A172 (cell line): ENCODE results near the gene MYOD1. TPM values are rescaled to one million over a fixed set of nuclear protein-coding genes. Genes with fewer than 3 reads are reported as not detected.

ENCODE experiments used
- DNase-seq: peaks from one replicate; pipeline ENCODE4 v3.0.0-alpha.2; 2015; ENCODE audit warnings: low spot score
- total RNA-seq: library from RNA; depleted of rRNA; stranded (reverse); fragments of >200 nt; shearing (Covaris generic); gene quantifications from 2 replicates; pipeline ENCODE4 v1.2.3, GENCODE V29; 2014

MYOD1 gene
- total RNA-seq, 1 experiment from 2014 or later, result not detected

- DNase-seq, result no peak
Observed at GRCh38 chr11:17702876-17703275, 16.5 kb upstream of the MYOD1 start.

GRCh38 chr11:17703951-17704350, 15.4 kb upstream of the MYOD1 start:
- DNase-seq, result peak; percentile 53

GRCh38 chr11:17707830-17708229, 11.5 kb upstream of the MYOD1 start:
- DNase-seq, result no peak

- DNase-seq, result no peak
Observed at GRCh38 chr11:17711836-17712235, 7.5 kb upstream of the MYOD1 start.

GRCh38 chr11:17713851-17714250, 5.5 kb upstream of the MYOD1 start:
- no peak for DNase-seq

DNA sequence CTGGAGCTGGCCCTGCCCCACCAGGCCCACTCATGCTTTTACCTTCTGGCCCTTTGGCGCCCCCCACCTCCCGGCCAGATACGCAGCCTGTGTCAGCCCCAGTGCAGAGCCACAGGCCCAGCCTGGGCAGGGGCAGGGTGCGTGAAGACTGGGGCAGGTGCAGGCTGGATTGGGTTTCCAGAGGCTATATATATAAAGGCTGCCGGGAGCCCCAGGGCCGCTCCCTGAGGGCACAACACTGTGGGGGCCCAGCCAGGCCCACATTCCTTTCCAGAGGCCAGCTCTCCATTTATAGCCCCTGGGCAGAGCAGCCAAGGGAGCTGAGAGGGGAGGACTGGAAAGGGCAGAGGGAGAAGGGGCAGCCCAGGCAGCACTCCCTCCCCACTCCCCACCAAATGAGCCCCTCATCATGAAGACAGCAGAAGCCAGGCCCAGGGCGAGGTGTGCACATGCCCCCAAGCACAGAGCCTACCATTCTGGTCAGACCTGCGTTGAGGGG, 5.0 kb upstream of the MYOD1 start:
- DNase-seq, result no peak

DNA sequence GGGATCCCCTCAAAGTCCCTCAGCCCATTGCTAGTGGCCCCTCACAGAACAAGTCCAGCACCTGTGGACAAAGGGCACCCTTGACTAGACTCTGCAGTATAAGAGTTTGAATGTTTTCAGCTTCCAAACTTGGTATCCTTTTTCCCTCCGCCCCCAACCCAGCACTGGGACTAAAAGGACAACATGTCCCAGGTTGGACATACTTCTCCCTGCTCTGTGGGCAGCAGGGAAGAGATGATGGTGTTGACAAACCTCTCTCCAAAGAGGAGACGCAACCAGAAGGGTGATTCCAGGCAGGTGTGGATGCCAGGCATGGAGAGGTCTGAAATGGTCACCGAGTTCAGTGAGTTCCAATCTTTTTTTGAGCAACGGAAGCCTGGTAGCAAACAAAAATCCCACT, 4.5 kb upstream of the MYOD1 start:
- no peak for DNase-seq

DNA sequence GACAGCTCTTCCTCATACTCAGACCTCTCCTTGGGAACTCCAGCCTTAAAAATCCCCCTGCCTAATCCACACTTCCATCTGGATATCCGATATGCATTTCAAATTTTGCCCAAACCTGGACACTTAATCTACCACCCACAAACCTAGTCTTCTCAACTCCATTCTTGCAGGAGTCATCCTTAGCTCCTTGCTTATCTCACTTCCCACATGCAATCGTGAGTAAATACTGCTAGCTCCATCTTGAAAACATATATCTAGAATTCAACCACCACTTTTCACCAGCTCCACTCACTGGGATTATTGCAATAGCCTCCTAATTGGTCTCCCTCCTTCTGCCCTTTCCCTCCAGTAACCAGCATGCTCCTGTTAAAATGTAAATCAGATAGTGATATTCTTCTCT, 2.6 kb upstream of the MYOD1 start:
- DNase-seq, result no peak

- DNase-seq, result no peak
Observed at GRCh38 chr11:17718015-17718414, 1.4 kb upstream of the MYOD1 start.

DNA sequence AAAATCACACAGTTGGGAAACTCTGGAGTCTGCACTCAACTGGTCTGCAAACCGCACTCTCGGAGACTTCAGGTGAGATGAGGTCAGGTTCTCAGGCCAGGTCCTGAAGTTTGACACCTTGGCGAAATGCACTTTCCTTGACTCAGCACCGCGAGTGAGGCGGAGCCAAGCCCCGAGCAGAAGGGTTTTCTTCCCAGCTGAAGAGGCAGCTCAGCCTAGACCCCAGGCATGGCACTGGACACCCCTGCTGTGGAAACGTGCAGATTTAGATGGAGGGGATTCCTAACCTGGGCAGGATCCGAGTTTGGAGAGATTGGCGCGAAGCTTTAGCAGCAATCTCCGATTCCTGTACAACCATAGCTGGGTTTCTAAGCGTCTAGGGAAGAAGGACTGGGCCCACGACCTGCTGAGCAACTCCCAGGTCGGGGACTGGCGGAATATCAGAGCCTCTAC, 835 bp upstream of the MYOD1 start:
- DNase-seq, result no peak

GRCh38 chr11:17719938-17720795, 796 bp downstream of the MYOD1 start:
- no peak for DNase-seq

DNA sequence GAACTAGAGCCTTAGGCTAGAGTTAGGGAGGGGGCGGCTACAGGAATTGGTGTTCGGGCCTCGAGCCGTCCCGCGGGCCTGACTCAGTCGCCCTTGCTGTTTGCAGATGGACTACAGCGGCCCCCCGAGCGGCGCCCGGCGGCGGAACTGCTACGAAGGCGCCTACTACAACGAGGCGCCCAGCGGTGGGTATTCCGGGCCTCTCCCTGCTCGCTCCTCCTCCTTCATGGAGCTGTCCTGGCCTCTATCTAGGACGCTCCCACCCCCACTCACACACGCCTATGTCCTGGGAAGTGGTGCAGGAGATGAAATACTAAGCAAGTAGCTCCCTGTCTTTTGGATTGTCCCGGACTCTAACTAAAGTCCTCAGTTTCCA, 1.4 kb downstream of the MYOD1 start:
- no peak for DNase-seq

DNA sequence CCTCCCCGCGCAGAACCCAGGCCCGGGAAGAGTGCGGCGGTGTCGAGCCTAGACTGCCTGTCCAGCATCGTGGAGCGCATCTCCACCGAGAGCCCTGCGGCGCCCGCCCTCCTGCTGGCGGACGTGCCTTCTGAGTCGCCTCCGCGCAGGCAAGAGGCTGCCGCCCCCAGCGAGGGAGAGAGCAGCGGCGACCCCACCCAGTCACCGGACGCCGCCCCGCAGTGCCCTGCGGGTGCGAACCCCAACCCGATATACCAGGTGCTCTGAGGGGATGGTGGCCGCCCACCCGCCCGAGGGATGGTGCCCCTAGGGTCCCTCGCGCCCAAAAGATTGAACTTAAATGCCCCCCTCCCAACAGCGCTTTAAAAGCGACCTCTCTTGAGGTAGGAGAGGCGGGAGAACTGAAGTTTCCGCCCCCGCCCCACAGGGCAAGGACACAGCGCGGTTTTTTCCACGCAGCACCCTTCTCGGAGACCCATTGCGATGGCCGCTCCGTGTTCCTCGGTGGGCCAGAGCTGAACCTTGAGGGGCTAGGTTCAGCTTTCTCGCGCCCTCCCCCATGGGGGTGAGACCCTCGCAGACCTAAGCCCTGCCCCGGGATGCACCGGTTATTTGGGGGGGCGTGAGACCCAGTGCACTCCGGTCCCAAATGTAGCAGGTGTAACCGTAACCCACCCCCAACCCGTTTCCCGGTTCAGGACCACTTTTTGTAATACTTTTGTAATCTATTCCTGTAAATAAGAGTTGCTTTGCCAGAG, 2.0 kb downstream of the MYOD1 start:
- DNase-seq, result no peak

- DNase-seq, result no peak
Observed at GRCh38 chr11:17722000-17722643, 2.8 kb downstream of the MYOD1 start.

DNA sequence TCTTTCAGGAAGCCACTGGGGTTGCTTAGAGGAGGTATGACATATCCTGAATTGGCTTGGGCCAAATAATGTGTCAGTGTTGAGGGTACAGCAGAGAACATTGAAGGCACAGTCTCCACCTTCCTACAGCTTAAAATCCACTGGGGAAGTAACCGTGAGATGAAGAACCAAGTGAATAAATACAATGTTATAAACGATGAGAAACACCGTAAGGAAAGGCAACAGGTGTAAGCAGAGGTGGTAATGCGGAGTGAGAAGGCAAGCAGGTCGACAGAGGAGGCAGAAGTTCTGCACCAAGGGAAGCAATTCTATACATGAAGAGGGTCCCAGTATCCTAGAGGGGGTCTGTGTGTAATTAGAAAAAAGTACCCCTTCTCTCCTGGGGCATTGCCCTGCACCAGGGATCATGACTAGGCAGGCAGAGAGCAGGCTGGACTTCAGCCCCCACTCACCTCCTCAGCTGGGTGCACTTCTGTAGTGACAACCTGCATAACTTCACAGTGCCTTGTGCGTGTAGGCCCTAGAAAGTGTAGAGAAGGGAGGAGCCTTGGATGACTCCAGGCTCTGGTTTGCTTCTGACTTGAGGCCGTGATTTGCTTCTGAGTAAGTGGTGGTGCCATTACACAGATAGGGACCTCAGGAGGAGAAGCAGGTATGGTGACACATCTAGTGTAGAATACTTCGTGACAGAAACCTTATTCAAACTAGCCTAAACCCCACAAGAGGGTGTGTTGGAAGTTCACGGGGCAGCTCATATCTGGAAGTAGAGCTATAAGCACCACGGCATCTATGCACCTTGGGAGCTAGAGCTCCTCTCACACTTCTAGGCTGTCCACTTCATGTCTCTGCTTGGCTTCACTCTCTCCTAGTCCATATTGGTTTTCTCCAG, 4.9 kb downstream of the MYOD1 start:
- no peak for DNase-seq

GRCh38 chr11:17725174-17725573, 5.8 kb downstream of the MYOD1 start:
- no peak for DNase-seq

- DNase-seq, result no peak
Observed at GRCh38 chr11:17730137-17730536, 10.8 kb downstream of the MYOD1 start.

GRCh38 chr11:17730608-17731462, 11.5 kb downstream of the MYOD1 start:
- peak; percentile 77 for DNase-seq

GRCh38 chr11:17733261-17733660, 13.9 kb downstream of the MYOD1 start:
- DNase-seq, result no peak

GRCh38 chr11:17734418-17734911, 15.1 kb downstream of the MYOD1 start, which contains the start of gene KCNC1:
Gene KCNC1 (plus strand): TSS chr11:17734781. CDS start chr11:17736003, 1,222 bp downstream.
- DNase-seq, result peak; percentile 16
